LNCaP clone FGC (cell line): ENCODE data around the gene OR56A3.
"Not testable (repeated sequence)": the region's sequence is repeated elsewhere in the genome, so short reads cannot be mapped to it uniquely, and the experiment has no call there.

Experiments used
- DNase-seq: peaks from one replicate; pipeline ENCODE4 v3.0.0-alpha.2; 2011; ENCODE audit warnings: low read depth
- H3K4me3 ChIP-seq: 2 replicates; pipeline ENCODE4 v1.5.1; 2011; ENCODE audit warnings: mild to moderate bottlenecking, low read depth, low read length, control low read depth
- CTCF ChIP-seq: IDR thresholded peaks from 2 replicates; pipeline ENCODE4 v1.5.1; 2012; ENCODE audit warnings: mild to moderate bottlenecking; ENCODE audit not compliant: control insufficient read depth, insufficient read depth; ENCODE audit errors: extremely low read depth

Gene OR56A3

DNA sequence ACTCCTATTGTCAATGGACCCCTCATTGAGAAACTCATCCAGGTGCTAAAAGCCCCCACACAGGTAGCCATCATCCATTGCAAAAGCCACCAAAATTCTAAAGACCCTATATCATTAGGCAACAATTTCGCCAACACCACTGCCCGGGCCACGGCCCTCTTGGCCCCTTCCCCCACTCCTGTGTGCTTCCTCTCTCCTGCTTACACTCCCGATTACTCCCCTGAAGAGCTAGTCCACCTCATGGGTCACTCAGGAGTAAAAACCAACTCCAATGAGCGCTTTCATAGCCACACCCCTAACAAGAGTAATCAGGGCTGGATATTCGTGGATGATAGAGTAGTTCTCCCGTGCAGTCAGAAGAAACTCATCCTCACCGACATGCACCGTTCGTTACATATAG, 8.9 kb upstream of the OR56A3 start:
- H3K4me3 ChIP-seq: no peak overlapping the region
- TF ChIP-seq CTCF: no peak
- DNase-seq: no peak

DNA sequence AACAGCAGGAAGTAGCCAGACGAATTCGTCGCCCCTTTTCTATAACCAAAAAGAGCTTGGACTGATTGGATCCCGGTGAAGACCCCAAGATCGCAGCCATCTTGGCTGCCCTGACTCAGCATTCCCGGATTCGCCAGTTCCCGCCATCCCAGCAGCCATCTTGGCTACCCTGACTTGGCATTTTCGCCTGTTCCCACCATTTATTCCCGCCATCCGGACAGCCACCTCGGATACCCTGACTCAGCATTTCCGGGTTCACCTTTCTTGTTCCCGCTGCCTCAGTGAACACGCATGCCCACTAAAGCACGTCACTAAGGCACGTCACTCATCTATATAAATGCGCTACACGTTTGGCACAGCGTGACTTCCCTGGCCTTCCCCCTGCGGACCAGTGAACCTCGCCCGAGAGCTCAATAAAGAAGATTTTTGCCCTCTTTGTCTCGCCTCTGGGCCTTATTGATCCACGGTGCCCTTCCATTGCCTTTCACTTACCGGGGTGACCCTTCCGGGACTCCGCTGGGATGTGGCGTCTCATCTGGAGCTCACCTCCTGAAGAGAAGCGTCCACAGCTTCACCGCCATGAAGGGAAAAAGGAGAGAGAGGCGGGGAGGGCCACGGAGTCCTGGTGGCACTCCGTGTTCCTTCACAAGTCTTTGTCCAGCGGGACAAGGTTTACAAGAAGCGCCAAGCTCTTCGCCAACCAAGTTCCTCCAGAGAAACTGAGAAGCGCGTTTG, 4.0 kb upstream of the OR56A3 start:
- peak; percentile 30 for DNase-seq

GRCh38 chr11:5938603-5938965, 3.5 kb upstream of the OR56A3 start:
- DNase-seq: peak; percentile 35
- no peak for TF ChIP-seq CTCF
- H3K4me3 ChIP-seq: peak overlapping the region; percentile 59

More for the DNA sequence above, 4.0 kb upstream of the OR56A3 start:
- H3K4me3 ChIP-seq: peak overlapping the region; percentile 59
- no peak for TF ChIP-seq CTCF

DNA sequence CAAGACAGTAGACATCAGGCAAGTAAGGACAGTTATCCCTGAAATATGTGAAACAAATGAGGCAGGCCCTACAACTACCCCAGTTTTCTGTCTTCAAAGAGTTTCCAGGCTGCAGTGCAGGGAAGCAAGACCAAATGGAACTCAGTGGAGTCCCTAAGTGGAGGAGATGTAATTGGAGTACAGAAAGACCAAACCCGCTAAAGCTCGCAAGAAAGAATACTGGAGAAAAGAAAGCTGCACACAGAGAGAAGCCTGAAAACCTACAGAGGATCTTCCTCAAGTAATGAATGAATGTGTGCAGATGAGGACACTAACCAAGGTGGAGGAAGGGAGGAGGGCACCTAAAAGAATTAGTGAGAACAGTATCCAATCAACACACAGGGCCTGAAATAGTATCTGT, 1.3 kb upstream of the OR56A3 start:
- no peak for TF ChIP-seq CTCF
- no peak overlapping the region for H3K4me3 ChIP-seq
- no peak for DNase-seq

GRCh38 chr11:5955586-5955985, 13.5 kb downstream of the OR56A3 start:
- no peak overlapping the region for H3K4me3 ChIP-seq
- DNase-seq: no peak
- no peak for TF ChIP-seq CTCF

DNA sequence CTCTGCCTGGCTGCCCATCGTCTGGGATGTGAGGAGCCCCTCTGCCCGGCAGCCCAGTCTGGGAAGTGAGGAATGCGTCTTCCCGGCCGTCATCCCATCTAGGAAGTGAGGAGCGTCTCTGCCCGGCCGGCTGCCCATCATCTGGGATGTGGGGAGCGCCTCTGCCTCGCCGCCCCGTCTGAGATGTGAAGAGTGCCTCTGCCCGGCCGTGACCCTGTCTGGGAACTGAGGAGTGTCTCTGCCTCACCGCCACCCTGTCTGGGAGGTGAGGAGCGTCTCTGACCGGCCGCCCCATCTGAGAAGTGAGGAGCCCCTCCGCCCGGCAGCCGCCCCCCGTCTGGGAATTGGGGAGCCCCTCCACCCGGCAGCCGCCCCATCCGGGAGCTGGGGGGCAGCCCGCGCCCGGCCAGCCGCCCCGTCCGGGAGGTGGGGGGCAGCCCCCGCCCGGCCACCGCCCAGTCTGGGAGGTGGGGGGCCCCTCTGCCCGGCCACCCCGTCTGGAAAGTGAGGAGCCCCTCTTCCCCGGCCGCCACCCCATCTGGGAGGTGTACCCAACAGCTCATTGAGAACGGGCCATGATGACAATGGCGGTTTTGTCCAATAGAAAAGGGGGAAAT, 18.8 kb downstream of the OR56A3 start:
- not testable (repeated sequence) for DNase-seq, H3K4me3 ChIP-seq

DNA sequence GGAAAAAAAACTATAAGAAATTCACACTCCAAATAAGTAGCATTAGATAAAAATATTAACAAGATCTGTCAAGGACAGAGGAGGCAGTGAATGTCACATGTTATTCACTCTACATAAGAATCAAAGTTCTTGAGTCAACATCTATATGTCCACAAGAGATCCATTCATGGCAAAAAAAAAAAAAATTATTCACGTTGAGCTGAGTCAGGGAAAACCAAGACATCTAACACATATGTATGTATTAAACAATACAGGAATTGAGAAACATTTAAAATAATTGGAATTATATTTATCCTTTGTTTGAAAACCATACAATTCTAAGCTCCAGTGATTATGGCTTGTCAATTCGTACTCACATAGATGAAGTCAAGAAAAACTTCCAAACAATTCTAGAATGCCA, 24.9 kb downstream of the OR56A3 start:
- H3K4me3 ChIP-seq: no peak overlapping the region
- no peak for DNase-seq
- no peak for TF ChIP-seq CTCF
